OCI-LY3 (cell line): Measurements from ENCODE around the gene HOXA7.

ENCODE experiments used
- H2AFZ ChIP-seq: fragments of 200-600, 300-600 bp; shearing (Covaris generic); 2 replicates; pipeline ENCODE4 v1.6.0; 2014; ENCODE audit warnings: antibody characterized with exemption, low read depth, low read length
- H3K27ac ChIP-seq: fragments of 200-600, 300-600 bp; sonication (generic); 2 replicates; pipeline ENCODE4 v1.5.1; 2014; ENCODE audit warnings: mild to moderate bottlenecking, low read length, moderate library complexity, mixed read lengths
- H3K27me3 ChIP-seq: fragments of 200-600, 300-600 bp; sonication (generic); 2 replicates; pipeline ENCODE4 v1.6.1; 2014; ENCODE audit warnings: low read depth, low read length, mixed read lengths
- H3K36me3 ChIP-seq: fragments of 200-600, 300-600 bp; sonication (generic); replicated peaks from 2 replicates; pipeline ENCODE3; 2014; ENCODE audit warnings: low read depth, low read length, mixed read lengths
- H3K4me1 ChIP-seq: fragments of 300-600, 200-600 bp; sonication (generic); 2 replicates; pipeline ENCODE4 v1.6.1; 2014; ENCODE audit warnings: low read length, mixed read lengths
- H3K4me2 ChIP-seq: fragments of 200-600, 300-600 bp; sonication (generic); 2 replicates; pipeline ENCODE4 v1.6.1; 2014; ENCODE audit warnings: low read length, mixed read lengths
- H3K4me3 ChIP-seq: fragments of 300-600, 200-600 bp; sonication (generic); 2 replicates; pipeline ENCODE4 v1.5.1; 2014; ENCODE audit warnings: antibody characterized with exemption, mild to moderate bottlenecking, low read length, moderate library complexity
- H3K79me2 ChIP-seq: fragments of 300-600, 200-600 bp; shearing (Covaris generic); 2 replicates; pipeline ENCODE4 v1.6.1; 2014; ENCODE audit warnings: mild to moderate bottlenecking, low read length, mixed read lengths
- H3K9ac ChIP-seq: fragments of 300-600, 200-600 bp; shearing (Covaris generic); 2 replicates; pipeline ENCODE4 v1.6.0; 2014; ENCODE audit warnings: mild to moderate bottlenecking, low read length, moderate library complexity
- H3K9me3 ChIP-seq: fragments of 200-600, 300-600 bp; shearing (Covaris generic); 2 replicates; pipeline ENCODE4 v1.6.1; 2014; ENCODE audit warnings: low read length, mixed read lengths; ENCODE audit not compliant: insufficient read depth
- H4K20me1 ChIP-seq: fragments of 200-600, 300-600 bp; sonication (generic); 2 replicates; pipeline ENCODE4 v1.6.1; 2016; ENCODE audit warnings: low read length, mixed read lengths; ENCODE audit not compliant: insufficient read depth
- EZH2phosphoT487 ChIP-seq: fragments of 200-600 bp; shearing (Covaris generic); IDR thresholded peaks from 2 replicates; pipeline ENCODE4 v1.6.1; 2018; ENCODE audit warnings: antibody characterized with exemption, mixed run types, low read depth
- TF ChIP-seq, protein P1 (sequence below): fragments of 200-600, 300-600 bp; sonication (generic); IDR thresholded peaks from 2 replicates; pipeline ENCODE4 v1.5.1; 2014; ENCODE audit warnings: antibody characterized with exemption, low read length, low read depth

HOXA7 gene

DNA sequence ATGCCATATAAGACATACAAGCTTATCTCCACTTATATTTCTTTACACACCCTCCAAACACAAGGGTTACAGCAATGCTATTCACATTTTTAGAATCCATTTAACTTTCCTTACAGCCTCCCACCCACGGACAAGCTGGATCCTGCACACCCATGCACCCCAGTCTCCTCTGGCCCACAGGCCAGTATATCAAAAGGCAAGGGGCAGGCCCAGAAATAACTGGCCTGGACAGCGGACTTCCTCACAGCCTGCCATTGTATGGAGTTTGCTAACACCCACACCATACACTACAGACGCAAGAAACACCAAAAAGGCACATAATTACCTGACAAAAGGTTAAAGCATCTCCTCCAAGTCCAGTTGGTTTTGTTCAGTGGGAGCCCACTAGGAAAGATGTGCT, 37.9 kb downstream of the HOXA7 start:
- H2AFZ ChIP-seq: no peak overlapping the region
- no peaks in the 10 kb centered on the region for H3K27me3 ChIP-seq
- H3K9me3 ChIP-seq: no peaks in the 10 kb centered on the region
- H3K4me1 ChIP-seq: no peaks in the 10 kb centered on the region
- no peaks in the 10 kb centered on the region for H4K20me1 ChIP-seq
- H3K36me3 ChIP-seq: no peaks in the 10 kb centered on the region
- H3K9ac ChIP-seq: no peak overlapping the region
- H3K79me2 ChIP-seq: no peaks in the 10 kb centered on the region
- H3K27ac ChIP-seq: no peak overlapping the region
- H3K4me3 ChIP-seq: no peak overlapping the region
- H3K4me2 ChIP-seq: no peak overlapping the region
- no peak for TF ChIP-seq EZH2phosphoT487
- TF ChIP-seq, protein P1, sequence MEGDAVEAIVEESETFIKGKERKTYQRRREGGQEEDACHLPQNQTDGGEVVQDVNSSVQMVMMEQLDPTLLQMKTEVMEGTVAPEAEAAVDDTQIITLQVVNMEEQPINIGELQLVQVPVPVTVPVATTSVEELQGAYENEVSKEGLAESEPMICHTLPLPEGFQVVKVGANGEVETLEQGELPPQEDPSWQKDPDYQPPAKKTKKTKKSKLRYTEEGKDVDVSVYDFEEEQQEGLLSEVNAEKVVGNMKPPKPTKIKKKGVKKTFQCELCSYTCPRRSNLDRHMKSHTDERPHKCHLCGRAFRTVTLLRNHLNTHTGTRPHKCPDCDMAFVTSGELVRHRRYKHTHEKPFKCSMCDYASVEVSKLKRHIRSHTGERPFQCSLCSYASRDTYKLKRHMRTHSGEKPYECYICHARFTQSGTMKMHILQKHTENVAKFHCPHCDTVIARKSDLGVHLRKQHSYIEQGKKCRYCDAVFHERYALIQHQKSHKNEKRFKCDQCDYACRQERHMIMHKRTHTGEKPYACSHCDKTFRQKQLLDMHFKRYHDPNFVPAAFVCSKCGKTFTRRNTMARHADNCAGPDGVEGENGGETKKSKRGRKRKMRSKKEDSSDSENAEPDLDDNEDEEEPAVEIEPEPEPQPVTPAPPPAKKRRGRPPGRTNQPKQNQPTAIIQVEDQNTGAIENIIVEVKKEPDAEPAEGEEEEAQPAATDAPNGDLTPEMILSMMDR: no peak

DNA sequence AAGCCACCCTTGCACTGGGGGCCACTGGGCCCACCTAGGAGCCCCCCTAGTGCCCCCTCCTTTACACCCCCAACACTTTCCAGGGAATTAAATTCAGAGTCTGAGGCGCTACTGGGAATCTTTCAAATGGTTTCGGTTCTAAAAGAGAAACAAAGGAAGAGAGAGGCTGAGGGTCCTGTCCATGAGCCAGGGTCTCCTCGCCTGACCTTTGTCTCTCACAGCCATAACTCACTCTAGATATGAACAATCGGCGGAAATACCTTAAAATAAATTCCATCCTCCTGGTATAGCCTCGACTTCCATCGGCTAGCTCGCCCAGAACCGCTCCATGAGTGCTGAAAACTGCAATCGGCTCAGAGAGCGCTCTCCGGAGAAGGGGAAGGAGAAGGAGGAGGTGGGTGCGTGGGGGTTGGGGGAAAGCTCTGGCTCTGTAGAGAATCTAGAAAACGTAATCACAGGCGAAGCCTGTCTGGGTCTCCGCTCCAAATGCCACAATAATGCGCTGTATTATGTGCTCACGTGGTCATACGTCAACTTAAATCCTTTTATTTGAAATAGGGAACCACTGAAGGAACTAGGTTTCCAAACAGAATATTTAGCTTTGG, 38.5 kb downstream of the HOXA7 start:
- H3K4me1 ChIP-seq: no peaks in the 10 kb centered on the region
- H3K4me3 ChIP-seq: no peak overlapping the region
- no peak overlapping the region for H3K27ac ChIP-seq
- no peak overlapping the region for H2AFZ ChIP-seq
- no peak overlapping the region for H3K4me2 ChIP-seq
- H3K9me3 ChIP-seq: no peaks in the 10 kb centered on the region
- H3K27me3 ChIP-seq: no peaks in the 10 kb centered on the region
- H3K36me3 ChIP-seq: no peaks in the 10 kb centered on the region
- H3K9ac ChIP-seq: no peak overlapping the region
- TF ChIP-seq, protein P1: no peak
- no peak for TF ChIP-seq EZH2phosphoT487
- H4K20me1 ChIP-seq: no peaks in the 10 kb centered on the region
- H3K79me2 ChIP-seq: no peaks in the 10 kb centered on the region

DNA sequence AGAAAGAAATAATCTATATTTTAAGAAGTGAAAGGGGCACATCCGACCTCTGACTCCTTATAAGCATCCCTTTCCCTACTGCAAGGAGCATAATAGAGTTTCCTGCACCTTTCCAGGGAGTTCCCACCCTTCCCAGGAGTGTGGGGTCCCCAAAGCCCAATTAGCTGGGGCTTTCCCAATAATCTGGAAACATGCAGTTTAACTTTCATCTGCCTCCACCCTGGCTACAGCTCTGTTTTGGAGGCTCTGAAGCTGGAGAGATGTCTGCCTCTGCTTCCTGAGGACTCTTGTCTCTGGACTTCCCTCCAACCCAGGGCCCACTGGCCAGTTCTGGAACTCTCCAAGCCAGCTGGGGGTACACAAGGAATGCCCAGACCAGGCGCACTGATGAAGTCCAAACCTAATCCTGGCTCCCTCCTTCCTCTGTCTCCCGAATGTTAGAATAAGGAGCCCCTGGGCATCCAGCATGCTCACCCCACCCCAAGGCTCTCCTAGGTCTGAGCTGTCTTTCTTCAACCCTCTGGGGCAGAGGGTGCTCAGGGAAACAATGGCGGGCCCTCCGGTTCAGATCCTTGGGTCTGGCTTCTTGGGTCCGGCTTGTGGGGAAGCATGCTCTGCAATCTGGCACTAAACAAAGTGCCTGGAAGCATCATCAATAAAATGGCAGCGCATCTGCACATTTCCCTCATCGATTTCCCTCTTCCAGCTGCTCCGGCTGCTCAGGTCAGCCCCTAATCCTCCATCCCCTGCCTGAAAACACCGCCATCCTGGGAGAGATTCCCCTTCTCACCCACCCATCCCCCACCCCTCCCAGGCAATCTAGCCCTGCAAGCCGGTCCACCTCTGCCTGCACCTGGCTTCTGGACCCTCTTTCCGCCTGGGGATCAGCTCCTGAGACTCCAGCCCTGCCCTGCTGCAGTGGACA, 39.3 kb downstream of the HOXA7 start:
- H3K36me3 ChIP-seq: no peaks in the 10 kb centered on the region
- no peak for TF ChIP-seq EZH2phosphoT487
- TF ChIP-seq, protein P1: no peak
- H3K9ac ChIP-seq: no peak overlapping the region
- no peak overlapping the region for H2AFZ ChIP-seq
- no peaks in the 10 kb centered on the region for H3K79me2 ChIP-seq
- H4K20me1 ChIP-seq: no peaks in the 10 kb centered on the region
- no peak overlapping the region for H3K27ac ChIP-seq
- no peaks in the 10 kb centered on the region for H3K9me3 ChIP-seq
- no peak overlapping the region for H3K4me2 ChIP-seq
- no peaks in the 10 kb centered on the region for H3K4me1 ChIP-seq
- H3K27me3 ChIP-seq: no peaks in the 10 kb centered on the region
- H3K4me3 ChIP-seq: no peak overlapping the region

DNA sequence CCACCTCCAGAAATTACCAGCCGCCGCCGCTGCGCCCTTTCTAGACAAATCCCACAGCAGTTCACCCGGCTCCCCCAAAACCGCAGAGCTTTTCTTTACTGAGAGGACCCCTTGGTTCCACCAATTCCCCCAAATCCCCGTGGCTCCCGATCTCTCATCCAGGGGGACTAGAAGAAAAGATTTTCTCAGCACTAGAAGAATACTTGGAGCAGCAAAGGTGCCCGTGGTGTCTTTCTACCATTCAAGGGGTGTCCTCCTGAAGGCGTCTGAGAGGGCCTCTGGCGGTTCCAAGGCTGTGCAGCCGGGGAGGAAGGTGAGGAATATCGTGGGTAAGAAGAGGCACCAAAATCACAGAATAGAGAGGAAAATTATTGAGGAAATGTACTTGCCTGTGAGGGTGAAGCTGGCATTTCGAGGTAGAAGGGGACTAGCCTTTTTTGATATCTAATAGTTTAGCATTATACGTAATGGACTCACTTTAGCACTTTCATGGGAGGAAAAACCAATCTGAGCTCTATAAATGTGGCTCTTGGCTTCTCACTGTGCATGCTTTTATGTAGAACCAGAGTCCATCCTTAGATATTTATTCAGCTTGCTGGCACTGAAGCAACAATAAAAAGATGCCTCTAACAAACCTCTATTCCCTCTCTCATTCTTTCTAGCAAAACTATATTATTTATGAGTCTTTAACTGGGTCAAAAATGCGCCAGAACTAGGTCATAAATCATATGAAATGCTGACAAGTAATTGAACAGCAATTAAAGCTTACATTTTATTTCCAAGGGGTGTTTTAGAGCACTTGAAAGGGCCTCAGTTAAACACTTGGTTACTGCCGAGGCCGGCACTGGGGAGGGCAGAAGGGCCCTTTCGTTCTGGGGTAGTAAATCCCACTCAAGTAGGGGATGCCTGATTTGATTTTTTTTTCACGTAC, 40.2 kb downstream of the HOXA7 start:
- Histone ChIP-seq H3K9me3 (no peaks in the 10 kb centered on the region), H3K36me3 (no peaks in the 10 kb centered on the region), H3K4me3 (no peak overlapping the region), H3K27ac (no peak overlapping the region), H4K20me1 (no peaks in the 10 kb centered on the region), H2AFZ (no peak overlapping the region), H3K9ac (no peak overlapping the region), H3K4me1 (no peaks in the 10 kb centered on the region), H3K27me3 (no peaks in the 10 kb centered on the region), H3K79me2 (no peaks in the 10 kb centered on the region), H3K4me2 (no peak overlapping the region)
- TF ChIP-seq EZH2phosphoT487: no peak
- TF ChIP-seq, protein P1: no peak
